Measurements from ENCODE around the gene MAK.

DNA sequence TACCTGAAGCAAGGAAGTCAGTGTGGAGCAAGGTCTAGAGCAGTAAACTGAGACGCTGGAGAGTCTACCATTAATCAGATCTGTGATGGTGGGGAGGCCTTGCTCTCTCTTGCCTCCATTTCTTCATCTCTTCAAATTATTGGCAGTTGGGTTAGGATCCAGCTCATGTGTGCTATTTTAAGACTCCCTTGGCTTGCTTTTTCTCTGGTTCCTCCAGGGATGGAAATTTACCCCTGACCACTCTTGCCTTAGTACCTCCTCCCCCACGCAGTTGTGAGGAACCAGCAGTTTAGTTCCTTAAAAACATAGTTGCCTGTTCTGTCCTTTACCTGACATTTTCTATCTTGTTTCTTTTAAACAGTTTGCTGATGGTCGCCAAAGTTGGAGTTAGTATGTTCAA, 108.1 kb downstream of the MAK start:
- TF ChIP-seq, protein P1, sequence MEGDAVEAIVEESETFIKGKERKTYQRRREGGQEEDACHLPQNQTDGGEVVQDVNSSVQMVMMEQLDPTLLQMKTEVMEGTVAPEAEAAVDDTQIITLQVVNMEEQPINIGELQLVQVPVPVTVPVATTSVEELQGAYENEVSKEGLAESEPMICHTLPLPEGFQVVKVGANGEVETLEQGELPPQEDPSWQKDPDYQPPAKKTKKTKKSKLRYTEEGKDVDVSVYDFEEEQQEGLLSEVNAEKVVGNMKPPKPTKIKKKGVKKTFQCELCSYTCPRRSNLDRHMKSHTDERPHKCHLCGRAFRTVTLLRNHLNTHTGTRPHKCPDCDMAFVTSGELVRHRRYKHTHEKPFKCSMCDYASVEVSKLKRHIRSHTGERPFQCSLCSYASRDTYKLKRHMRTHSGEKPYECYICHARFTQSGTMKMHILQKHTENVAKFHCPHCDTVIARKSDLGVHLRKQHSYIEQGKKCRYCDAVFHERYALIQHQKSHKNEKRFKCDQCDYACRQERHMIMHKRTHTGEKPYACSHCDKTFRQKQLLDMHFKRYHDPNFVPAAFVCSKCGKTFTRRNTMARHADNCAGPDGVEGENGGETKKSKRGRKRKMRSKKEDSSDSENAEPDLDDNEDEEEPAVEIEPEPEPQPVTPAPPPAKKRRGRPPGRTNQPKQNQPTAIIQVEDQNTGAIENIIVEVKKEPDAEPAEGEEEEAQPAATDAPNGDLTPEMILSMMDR (IDR thresholded peaks at IDR 0.05), result no peak
- TF ChIP-seq POLR2A (IDR thresholded peaks at IDR 0.05; ENCODE audit: low read length) (no peak), RCOR1 (IDR thresholded peaks at IDR 0.05; ENCODE audit: low read depth, low read length) (no peak), EP300 (IDR thresholded peaks at IDR 0.05) (no peak), MAZ (IDR thresholded peaks at IDR 0.05; ENCODE audit: borderline replicate concordance, low read depth, low read length) (no peak), ESRRA (IDR thresholded peaks at IDR 0.05; ENCODE audit: borderline replicate concordance, low read length) (no peak), SMC3 (IDR thresholded peaks at IDR 0.05) (no peak), CBX8 (IDR thresholded peaks at IDR 0.05) (no peak), NFE2L2 (conservative IDR thresholded peaks at IDR 0.05; ENCODE audit: low read length) (no peak), FOSL2 (IDR thresholded peaks at IDR 0.05) (no peak), FOSL2 (CRISPR knock-in tag; IDR thresholded peaks at IDR 0.05) (no peak)
- TF ChIP-seq, protein P2, sequence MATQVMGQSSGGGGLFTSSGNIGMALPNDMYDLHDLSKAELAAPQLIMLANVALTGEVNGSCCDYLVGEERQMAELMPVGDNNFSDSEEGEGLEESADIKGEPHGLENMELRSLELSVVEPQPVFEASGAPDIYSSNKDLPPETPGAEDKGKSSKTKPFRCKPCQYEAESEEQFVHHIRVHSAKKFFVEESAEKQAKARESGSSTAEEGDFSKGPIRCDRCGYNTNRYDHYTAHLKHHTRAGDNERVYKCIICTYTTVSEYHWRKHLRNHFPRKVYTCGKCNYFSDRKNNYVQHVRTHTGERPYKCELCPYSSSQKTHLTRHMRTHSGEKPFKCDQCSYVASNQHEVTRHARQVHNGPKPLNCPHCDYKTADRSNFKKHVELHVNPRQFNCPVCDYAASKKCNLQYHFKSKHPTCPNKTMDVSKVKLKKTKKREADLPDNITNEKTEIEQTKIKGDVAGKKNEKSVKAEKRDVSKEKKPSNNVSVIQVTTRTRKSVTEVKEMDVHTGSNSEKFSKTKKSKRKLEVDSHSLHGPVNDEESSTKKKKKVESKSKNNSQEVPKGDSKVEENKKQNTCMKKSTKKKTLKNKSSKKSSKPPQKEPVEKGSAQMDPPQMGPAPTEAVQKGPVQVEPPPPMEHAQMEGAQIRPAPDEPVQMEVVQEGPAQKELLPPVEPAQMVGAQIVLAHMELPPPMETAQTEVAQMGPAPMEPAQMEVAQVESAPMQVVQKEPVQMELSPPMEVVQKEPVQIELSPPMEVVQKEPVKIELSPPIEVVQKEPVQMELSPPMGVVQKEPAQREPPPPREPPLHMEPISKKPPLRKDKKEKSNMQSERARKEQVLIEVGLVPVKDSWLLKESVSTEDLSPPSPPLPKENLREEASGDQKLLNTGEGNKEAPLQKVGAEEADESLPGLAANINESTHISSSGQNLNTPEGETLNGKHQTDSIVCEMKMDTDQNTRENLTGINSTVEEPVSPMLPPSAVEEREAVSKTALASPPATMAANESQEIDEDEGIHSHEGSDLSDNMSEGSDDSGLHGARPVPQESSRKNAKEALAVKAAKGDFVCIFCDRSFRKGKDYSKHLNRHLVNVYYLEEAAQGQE (IDR thresholded peaks at IDR 0.05), result no peak
- TF ChIP-seq, protein P3, sequence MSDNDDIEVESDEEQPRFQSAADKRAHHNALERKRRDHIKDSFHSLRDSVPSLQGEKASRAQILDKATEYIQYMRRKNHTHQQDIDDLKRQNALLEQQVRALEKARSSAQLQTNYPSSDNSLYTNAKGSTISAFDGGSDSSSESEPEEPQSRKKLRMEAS (IDR thresholded peaks at IDR 0.05), result no peak
- TF ChIP-seq, protein P4, sequence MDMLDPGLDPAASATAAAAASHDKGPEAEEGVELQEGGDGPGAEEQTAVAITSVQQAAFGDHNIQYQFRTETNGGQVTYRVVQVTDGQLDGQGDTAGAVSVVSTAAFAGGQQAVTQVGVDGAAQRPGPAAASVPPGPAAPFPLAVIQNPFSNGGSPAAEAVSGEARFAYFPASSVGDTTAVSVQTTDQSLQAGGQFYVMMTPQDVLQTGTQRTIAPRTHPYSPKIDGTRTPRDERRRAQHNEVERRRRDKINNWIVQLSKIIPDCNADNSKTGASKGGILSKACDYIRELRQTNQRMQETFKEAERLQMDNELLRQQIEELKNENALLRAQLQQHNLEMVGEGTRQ (IDR thresholded peaks at IDR 0.05), result no peak
